Measurements from ENCODE around the gene NMUR1. TPM values are rescaled to one million over a fixed set of nuclear protein-coding genes. Genes with fewer than 3 reads are reported as not detected.
A peak's percentile ranks its signal among the peaks of the same experiment; 100 is the strongest.

Gene NMUR1
- total RNA-seq, 1 donor from 2014 or later = not detected

GRCh38 chr2:231546014-231546715 is 15.9 kb upstream of the NMUR1 start:
- no peak for TF ChIP-seq CTCF (IDR thresholded peaks at IDR 0.05)
- Mint-ChIP-seq H3K27me3 (ENCODE audit: unreplicated experiment) (peaks cover 6% of the 10 kb centered on the region), H3K27ac (ENCODE audit: unreplicated experiment) (no peak overlapping the region), H3K9me3 (ENCODE audit: unreplicated experiment) (peaks cover 5% of the 10 kb centered on the region), H3K36me3 (ENCODE audit: unreplicated experiment) (no peaks in the 10 kb centered on the region), H3K4me3 (ENCODE audit: unreplicated experiment) (no peak overlapping the region), H3K4me1 (ENCODE audit: unreplicated experiment) (peaks cover 6% of the 10 kb centered on the region)
- no peak for DNase-seq (ENCODE audit: extremely low spot score, unreplicated experiment)

GRCh38 chr2:231545105-231545902 is 15.1 kb upstream of the NMUR1 start:
- no peak overlapping the region for H3K27ac Mint-ChIP-seq (ENCODE audit: unreplicated experiment)

GRCh38 chr2:231542136-231542535 is 11.9 kb upstream of the NMUR1 start:
- H3K27me3 Mint-ChIP-seq (ENCODE audit: unreplicated experiment) = peaks cover 18% of the 10 kb centered on the region
- H3K36me3 Mint-ChIP-seq (ENCODE audit: unreplicated experiment) = no peaks in the 10 kb centered on the region
- no peak overlapping the region for H3K4me3 Mint-ChIP-seq (ENCODE audit: unreplicated experiment)
- H3K4me1 Mint-ChIP-seq (ENCODE audit: unreplicated experiment) = peaks cover 6% of the 10 kb centered on the region
- TF ChIP-seq CTCF (IDR thresholded peaks at IDR 0.05) = no peak
- H3K27ac Mint-ChIP-seq (ENCODE audit: unreplicated experiment) = no peak overlapping the region
- no peak for DNase-seq (ENCODE audit: extremely low spot score, unreplicated experiment)
- peaks cover 5% of the 10 kb centered on the region for H3K9me3 Mint-ChIP-seq (ENCODE audit: unreplicated experiment)

More at GRCh38 chr2:231545105-231545902, 15.1 kb upstream of the NMUR1 start:
- peaks cover 5% of the 10 kb centered on the region for H3K9me3 Mint-ChIP-seq (ENCODE audit: unreplicated experiment)
- H3K27me3 Mint-ChIP-seq (ENCODE audit: unreplicated experiment) = peaks cover 8% of the 10 kb centered on the region
- TF ChIP-seq CTCF (IDR thresholded peaks at IDR 0.05) = no peak
- no peaks in the 10 kb centered on the region for H3K36me3 Mint-ChIP-seq (ENCODE audit: unreplicated experiment)
- peaks cover 6% of the 10 kb centered on the region for H3K4me1 Mint-ChIP-seq (ENCODE audit: unreplicated experiment)
- DNase-seq (ENCODE audit: extremely low spot score, unreplicated experiment) = no peak
- H3K4me3 Mint-ChIP-seq (ENCODE audit: unreplicated experiment) = no peak overlapping the region

- peaks cover 5% of the 10 kb centered on the region for H3K9me3 Mint-ChIP-seq (ENCODE audit: unreplicated experiment)
- no peak overlapping the region for H3K27ac Mint-ChIP-seq (ENCODE audit: unreplicated experiment)
- peaks cover 18% of the 10 kb centered on the region for H3K27me3 Mint-ChIP-seq (ENCODE audit: unreplicated experiment)
- H3K4me1 Mint-ChIP-seq (ENCODE audit: unreplicated experiment) = peaks cover 6% of the 10 kb centered on the region
- no peak for DNase-seq (ENCODE audit: extremely low spot score, unreplicated experiment)
- peak; percentile 16 for TF ChIP-seq CTCF (IDR thresholded peaks at IDR 0.05)
- H3K4me3 Mint-ChIP-seq (ENCODE audit: unreplicated experiment) = no peak overlapping the region
- no peaks in the 10 kb centered on the region for H3K36me3 Mint-ChIP-seq (ENCODE audit: unreplicated experiment)
Measured at GRCh38 chr2:231541645-231542044, 11.4 kb upstream of the NMUR1 start.

GRCh38 chr2:231539991-231540390 is 9.7 kb upstream of the NMUR1 start:
- no peak for TF ChIP-seq CTCF (IDR thresholded peaks at IDR 0.05)
- Mint-ChIP-seq H3K4me1 (ENCODE audit: unreplicated experiment) (peaks cover 2% of the 10 kb centered on the region), H3K27me3 (ENCODE audit: unreplicated experiment) (peaks cover 18% of the 10 kb centered on the region), H3K4me3 (ENCODE audit: unreplicated experiment) (no peak overlapping the region), H3K36me3 (ENCODE audit: unreplicated experiment) (no peaks in the 10 kb centered on the region), H3K27ac (ENCODE audit: unreplicated experiment) (no peak overlapping the region), H3K9me3 (ENCODE audit: unreplicated experiment) (peaks cover 5% of the 10 kb centered on the region)
- DNase-seq (ENCODE audit: extremely low spot score, unreplicated experiment) = no peak

Measured in osteocyte (in vitro differentiated cells).